HEK293T (cell line): Measurements from ENCODE around the gene RPS21.

Experiments used
- BHLHE40 ChIP-seq: fragments of 450-650 bp; IDR thresholded peaks from 2 replicates; pipeline ENCODE4 v1.6.1; 2016; ENCODE audit warnings: mild to moderate bottlenecking, moderate library complexity, borderline replicate concordance
- FOXA1 ChIP-seq: fragments of 450-650 bp; IDR thresholded peaks from 2 replicates; pipeline ENCODE4 v1.6.1; 2016; ENCODE audit warnings: mild to moderate bottlenecking
- FOXK2 ChIP-seq: fragments of 450-650 bp; IDR thresholded peaks from 2 replicates; pipeline ENCODE4 v1.6.1; 2016; ENCODE audit warnings: mild to moderate bottlenecking
- FOXM1 ChIP-seq: fragments of 450-650 bp; IDR thresholded peaks from 2 replicates; pipeline ENCODE4 v1.6.1; 2017; ENCODE audit warnings: mild to moderate bottlenecking, borderline replicate concordance
- LEF1 ChIP-seq: fragments of 450-650 bp; IDR thresholded peaks from 2 replicates; pipeline ENCODE4 v1.6.1; 2017; ENCODE audit warnings: mild to moderate bottlenecking, borderline replicate concordance
- SP1 ChIP-seq: fragments of 450-650 bp; IDR thresholded peaks from 2 replicates; pipeline ENCODE4 v1.6.1; 2017
- SUZ12 ChIP-seq: fragments of 450-650 bp; IDR thresholded peaks from 2 replicates; pipeline ENCODE4 v1.6.1; 2016; ENCODE audit warnings: mild to moderate bottlenecking

DNA sequence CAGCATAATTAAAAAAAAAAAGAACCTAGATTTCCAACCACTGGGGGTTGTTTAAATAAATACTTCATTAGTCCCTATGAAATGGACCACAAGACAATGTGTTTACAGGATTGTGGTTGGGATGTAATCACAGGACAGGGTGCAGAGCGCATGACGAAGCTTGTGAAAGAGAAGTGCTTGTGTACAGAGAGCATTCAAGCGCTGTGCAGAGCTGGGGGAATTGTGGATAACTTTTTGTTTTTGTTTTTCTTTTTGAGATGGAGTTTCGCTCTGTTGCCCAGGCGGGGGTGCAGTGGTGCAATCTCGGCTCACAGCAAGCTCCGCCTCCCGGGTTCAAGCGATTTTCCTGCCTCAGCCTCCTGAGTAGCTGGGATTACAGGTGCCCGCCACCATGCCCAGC lies 42.1 kb upstream of the RPS21 start:
- no peak for TF ChIP-seq BHLHE40
- TF ChIP-seq FOXA1: no peak
- TF ChIP-seq SP1: no peak
- TF ChIP-seq LEF1: no peak
- no peak for TF ChIP-seq SUZ12
- no peak for TF ChIP-seq FOXM1
- TF ChIP-seq FOXK2: no peak
